Common myeloid progenitor, CD34-positive (primary cell): Measurements from ENCODE around the gene NIPAL3.

Experiments used
- CTCF ChIA-PET: fragments of 350-600 bp; sonication (Branson Sonifier 250); formaldehyde crosslinking; loops from one replicate; lab custom pipeline; 2021; ENCODE audit warnings: antibody characterized with exemption; lab: Charles Lee
- POLR2A ChIA-PET: fragments of 350-600 bp; sonication (Branson Sonifier 250); formaldehyde crosslinking; loops from one replicate; lab custom pipeline; 2021; ENCODE audit warnings: antibody characterized with exemption; lab: Charles Lee
- DNase-seq, 3 donors: peaks; one replicate each; pipeline versions ENCODE4 v3.0.0 to v3.0.0-alpha.2; 2013
- H3K27ac ChIP-seq, 2 experiments: 1 replicate in 1 of 2; 2 replicates in 1 of 2; pipeline ENCODE4 v1.7.0; 2013; ENCODE audit warnings: inconsistent platforms in 2 of 2, low read length in 2 of 2, mild to moderate bottlenecking in 2 of 2, low read depth in 1 of 2, moderate library complexity in 1 of 2; ENCODE audit not compliant: severe bottlenecking in 2 of 2, insufficient read depth in 1 of 2, poor library complexity in 1 of 2
- H3K27me3 ChIP-seq, 5 experiments: replicated peaks in 2 of 5; 1 replicate in 3 of 5; 2 replicates in 2 of 5; pipeline versions ENCODE4 v1.6.1 to v1.7.0; 2013; ENCODE audit warnings: low read length in 4 of 5, mild to moderate bottlenecking in 2 of 5, moderate library complexity in 2 of 5, inconsistent platforms in 1 of 5; ENCODE audit not compliant: insufficient read depth in 5 of 5, control insufficient read depth in 4 of 5
- H3K36me3 ChIP-seq, 4 experiments: 1 replicate in 2 of 4; 2 replicates in 2 of 4; pipeline versions ENCODE4 v1.6.1 to v1.7.0; 2013; ENCODE audit warnings: low read length in 3 of 4, control low read depth in 1 of 4, mild to moderate bottlenecking in 1 of 4; ENCODE audit not compliant: control insufficient read depth in 4 of 4, insufficient read depth in 4 of 4
- H3K4me1 ChIP-seq, 4 experiments: 1 replicate in 3 of 4; 2 replicates in 1 of 4; pipeline versions ENCODE4 v1.6.1 to v1.7.1; 2013; ENCODE audit warnings: low read length in 3 of 4, mild to moderate bottlenecking in 3 of 4, control low read depth in 1 of 4, inconsistent platforms in 1 of 4, moderate library complexity in 1 of 4; ENCODE audit not compliant: control insufficient read depth in 4 of 4, insufficient read depth in 4 of 4; ENCODE audit errors: control extremely low read depth in 1 of 4
- H3K4me3 ChIP-seq, 7 experiments: 1 replicate in 4 of 7; 2 replicates in 3 of 7; pipeline versions ENCODE4 v1.5.1 to v1.7.0; 2013; ENCODE audit warnings: mild to moderate bottlenecking in 7 of 7, low read length in 6 of 7, moderate library complexity in 6 of 7, inconsistent platforms in 2 of 7, low read depth in 2 of 7, control low read depth in 1 of 7; ENCODE audit not compliant: insufficient read depth in 4 of 7, control insufficient read depth in 1 of 7; ENCODE audit errors: extremely low read depth in 1 of 7
- H3K9me3 ChIP-seq, 5 experiments: 1 replicate in 4 of 5; 2 replicates in 1 of 5; pipeline versions ENCODE4 v1.6.1 to v1.7.1; 2013; ENCODE audit warnings: low read length in 4 of 5, mild to moderate bottlenecking in 2 of 5, inconsistent platforms in 1 of 5, low read depth in 1 of 5, moderate library complexity in 1 of 5; ENCODE audit not compliant: control insufficient read depth in 4 of 5, insufficient read depth in 2 of 5; ENCODE audit errors: control extremely low read depth in 1 of 5
- WGBS: methylation state at CpG from one replicate; pipeline ENCODE4 v1.1.5; 2013; ENCODE audit not compliant: insufficient coverage; 5-methylcytosine and 5-hydroxymethylcytosine counted together

The NIPAL3 gene

DNA sequence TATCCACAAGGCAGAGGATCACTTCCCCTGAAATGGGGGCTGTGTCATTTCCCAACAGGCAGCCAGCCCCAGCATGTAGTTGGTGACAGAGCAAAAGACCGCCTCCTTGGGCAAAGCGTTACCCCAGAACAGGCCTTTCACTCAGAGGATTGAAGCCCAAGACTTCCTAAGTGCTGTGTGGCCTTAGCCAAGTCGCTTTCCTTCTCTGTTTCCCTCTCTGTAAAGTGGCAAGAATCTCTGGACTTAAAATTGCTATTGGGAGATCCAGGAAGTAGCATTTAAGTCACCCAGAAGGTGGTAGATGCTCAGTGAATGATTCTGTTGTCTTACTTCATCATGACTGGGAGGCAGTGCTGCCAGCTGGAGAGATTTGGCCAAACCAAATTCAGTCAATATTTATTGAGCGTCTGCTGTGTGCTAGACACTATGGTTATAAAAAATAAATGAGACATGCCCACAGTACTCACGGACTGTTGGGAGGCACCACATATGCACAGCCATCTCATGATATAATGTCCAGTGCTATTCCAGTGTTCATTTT, 35.3 kb downstream of the NIPAL3 start:
- 100% methylated on average over 4 of the region's 5 CpGs for WGBS
- ChIA-PET POLR2A (no interaction called here), CTCF (interaction anchor here (0.9 kb wide), 1 partner anchor 11 kb away, joined by 3 read pairs; no protein-coding TSS in a partner anchor)
- no peak overlapping the region for H3K4me3 ChIP-seq
- no peaks in the 10 kb centered on the region for H3K27me3 ChIP-seq
- DNase-seq, result no peak
- no peak overlapping the region for H3K27ac ChIP-seq
- no peaks in the 10 kb centered on the region for H3K4me1 ChIP-seq
- H3K36me3 ChIP-seq, result peaks cover 22 to 86% (median 45%) of the 10 kb centered on the region in 4 experiments
- no peaks in the 10 kb centered on the region for H3K9me3 ChIP-seq

DNA sequence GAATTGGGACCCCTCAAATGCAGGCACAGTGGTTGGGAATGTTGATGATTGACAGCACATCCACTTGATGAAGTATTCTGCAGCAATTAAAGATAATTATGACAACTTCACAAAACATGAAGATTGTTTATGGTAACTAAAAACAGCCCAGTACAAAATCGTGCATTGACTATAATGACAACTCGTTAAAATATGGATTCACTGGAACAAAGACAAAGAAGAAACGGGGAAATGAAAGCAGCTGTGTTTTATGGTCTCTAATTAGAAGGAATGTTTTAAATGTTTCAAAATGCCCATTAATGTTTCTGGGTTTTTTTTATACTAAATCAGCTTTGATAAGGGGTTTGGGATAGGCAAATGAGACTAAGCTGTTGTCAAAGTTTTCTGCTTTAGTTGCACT, 36.1 kb downstream of the NIPAL3 start:
- 100% methylated on average over 3 of the region's 3 CpGs for WGBS
- Histone ChIP-seq H3K27ac (no peak overlapping the region), H3K4me3 (no peak overlapping the region), H3K36me3 (peaks cover 22 to 85% (median 47%) of the 10 kb centered on the region in 4 experiments), H3K4me1 (no peaks in the 10 kb centered on the region), H3K9me3 (no peaks in the 10 kb centered on the region), H3K27me3 (no peaks in the 10 kb centered on the region)
- no peak for DNase-seq
- CTCF ChIA-PET, result no interaction called here
- POLR2A ChIA-PET, result no interaction called here

DNA sequence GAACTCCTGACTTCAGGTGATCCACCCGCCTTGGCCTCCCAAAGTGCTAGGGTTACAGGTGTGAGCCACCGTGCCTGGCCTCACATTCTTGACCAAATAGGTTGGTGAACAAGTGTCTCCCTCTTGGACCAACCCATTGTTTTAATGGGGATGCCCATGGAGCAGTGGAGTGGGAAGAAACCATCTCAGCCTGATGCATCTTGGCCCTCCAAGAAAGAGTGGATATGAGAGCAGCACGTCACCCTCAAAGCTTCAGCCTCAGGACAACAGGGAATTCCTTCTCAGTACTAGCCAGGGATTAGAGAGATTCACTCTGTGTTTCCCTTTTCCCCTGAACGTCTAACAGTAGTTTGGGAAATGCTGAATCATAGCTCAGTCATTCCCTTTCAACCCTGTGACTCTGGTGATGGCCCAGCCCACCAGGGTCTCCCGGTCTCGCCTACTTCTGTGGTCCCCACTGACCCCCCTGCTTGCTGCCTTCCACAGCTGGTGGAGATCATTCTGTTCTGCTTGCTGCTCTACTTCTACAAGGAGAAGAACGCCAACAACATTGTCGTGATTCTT, 37.4 kb downstream of the NIPAL3 start:
- ChIA-PET POLR2A (no interaction called here), CTCF (interaction anchor here (1.4 kb wide), 1 partner anchor 26 kb away, joined by 4 read pairs; no protein-coding TSS in a partner anchor)

DNA sequence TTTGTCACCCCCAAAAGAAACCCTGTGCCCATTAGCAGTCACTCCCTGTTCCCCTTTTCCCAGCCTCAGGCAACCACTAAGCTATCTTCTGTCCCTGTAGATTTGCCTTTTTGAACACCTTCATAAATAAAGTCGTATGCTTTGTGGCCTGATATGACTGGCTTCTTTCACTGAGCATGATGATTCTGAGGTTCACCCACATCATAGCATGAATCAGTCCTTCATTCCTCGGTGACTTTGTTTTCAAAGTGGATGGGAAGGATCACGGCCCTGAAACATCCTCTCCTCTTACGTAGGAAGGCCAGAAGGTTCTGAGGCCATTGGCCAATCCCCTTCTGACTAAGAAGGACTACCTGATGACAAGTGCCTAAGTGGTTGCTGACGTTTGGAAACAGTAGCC, 39.1 kb downstream of the NIPAL3 start:
- no peaks in the 10 kb centered on the region for H3K4me1 ChIP-seq
- no peak for DNase-seq
- H3K4me3 ChIP-seq, result no peak overlapping the region
- peaks cover 16 to 91% (median 49%) of the 10 kb centered on the region in 4 experiments for H3K36me3 ChIP-seq
- no peaks in the 10 kb centered on the region for H3K27me3 ChIP-seq
- ChIA-PET POLR2A (no interaction called here), CTCF (no interaction called here)
- no peaks in the 10 kb centered on the region for H3K9me3 ChIP-seq
- WGBS, result 96% methylated on average over 5 of the region's 5 CpGs
- H3K27ac ChIP-seq, result no peak overlapping the region

More for the DNA sequence above, 37.4 kb downstream of the NIPAL3 start:
- no peaks in the 10 kb centered on the region for H3K27me3 ChIP-seq
- no peaks in the 10 kb centered on the region for H3K4me1 ChIP-seq
- DNase-seq, result no peak
- no peak overlapping the region for H3K27ac ChIP-seq
- H3K4me3 ChIP-seq, result no peak overlapping the region
- 91% methylated on average over 6 of the region's 8 CpGs for WGBS
- peaks cover 21 to 88% (median 46%) of the 10 kb centered on the region in 4 experiments for H3K36me3 ChIP-seq
- no peaks in the 10 kb centered on the region for H3K9me3 ChIP-seq

DNA sequence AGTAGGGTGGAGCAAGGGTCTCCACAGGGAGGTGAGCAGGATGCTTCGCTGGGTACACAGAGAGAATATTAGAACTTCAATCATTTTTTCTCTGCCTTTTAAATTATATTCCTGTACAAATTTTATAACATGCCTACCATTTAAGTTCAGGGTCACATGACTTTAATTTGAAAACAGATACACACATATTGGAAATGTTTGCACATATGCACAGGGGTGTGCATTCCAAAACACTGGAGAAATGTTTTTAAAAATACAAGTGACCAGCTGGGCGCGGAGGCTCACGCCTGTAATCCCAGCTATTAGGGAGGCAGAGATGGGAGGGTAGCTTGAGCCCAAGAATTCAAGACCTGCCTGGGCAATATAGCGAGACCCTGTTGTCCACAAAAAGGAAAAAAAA, 39.7 kb downstream of the NIPAL3 start:
- Histone ChIP-seq H3K4me1 (no peaks in the 10 kb centered on the region), H3K9me3 (no peaks in the 10 kb centered on the region), H3K4me3 (no peak overlapping the region), H3K36me3 (peaks cover 21 to 91% (median 51%) of the 10 kb centered on the region in 4 experiments), H3K27me3 (no peaks in the 10 kb centered on the region), H3K27ac (no peak overlapping the region)
- no peak for DNase-seq
- POLR2A ChIA-PET, result no interaction called here
- CTCF ChIA-PET, result no interaction called here
- WGBS, result 94% methylated on average over 3 of the region's 5 CpGs

DNA sequence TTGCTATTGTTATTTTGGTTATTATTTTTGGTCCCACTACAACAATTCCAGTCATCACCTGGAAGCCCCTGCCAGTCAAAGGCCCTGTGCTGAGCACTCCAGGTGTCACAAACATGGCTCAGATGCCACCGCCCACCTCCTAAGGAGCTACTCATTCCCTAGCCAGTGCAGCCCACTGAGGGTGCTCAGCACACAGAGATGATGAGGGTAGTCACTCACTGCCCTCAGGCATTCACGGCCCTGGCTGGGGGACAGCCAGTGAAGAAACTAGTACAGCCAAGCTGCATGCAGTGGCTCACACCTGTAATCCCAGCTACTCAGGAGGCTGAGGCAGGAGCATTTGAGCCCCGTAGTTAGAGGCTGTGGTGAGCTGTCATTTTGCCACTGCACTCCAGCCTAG, 42.3 kb downstream of the NIPAL3 start:
- H3K27ac ChIP-seq, result no peak overlapping the region
- no peak for DNase-seq
- H3K9me3 ChIP-seq, result peaks cover 0 to 1% (median 0%) of the 10 kb centered on the region in 5 experiments
- H3K4me1 ChIP-seq, result no peaks in the 10 kb centered on the region
- 90% methylated on average over 3 of the region's 3 CpGs for WGBS
- no peak overlapping the region for H3K4me3 ChIP-seq
- ChIA-PET CTCF (no interaction called here), POLR2A (no interaction called here)
- no peaks in the 10 kb centered on the region for H3K27me3 ChIP-seq
- peaks cover 21 to 88% (median 50%) of the 10 kb centered on the region in 4 experiments for H3K36me3 ChIP-seq

DNA sequence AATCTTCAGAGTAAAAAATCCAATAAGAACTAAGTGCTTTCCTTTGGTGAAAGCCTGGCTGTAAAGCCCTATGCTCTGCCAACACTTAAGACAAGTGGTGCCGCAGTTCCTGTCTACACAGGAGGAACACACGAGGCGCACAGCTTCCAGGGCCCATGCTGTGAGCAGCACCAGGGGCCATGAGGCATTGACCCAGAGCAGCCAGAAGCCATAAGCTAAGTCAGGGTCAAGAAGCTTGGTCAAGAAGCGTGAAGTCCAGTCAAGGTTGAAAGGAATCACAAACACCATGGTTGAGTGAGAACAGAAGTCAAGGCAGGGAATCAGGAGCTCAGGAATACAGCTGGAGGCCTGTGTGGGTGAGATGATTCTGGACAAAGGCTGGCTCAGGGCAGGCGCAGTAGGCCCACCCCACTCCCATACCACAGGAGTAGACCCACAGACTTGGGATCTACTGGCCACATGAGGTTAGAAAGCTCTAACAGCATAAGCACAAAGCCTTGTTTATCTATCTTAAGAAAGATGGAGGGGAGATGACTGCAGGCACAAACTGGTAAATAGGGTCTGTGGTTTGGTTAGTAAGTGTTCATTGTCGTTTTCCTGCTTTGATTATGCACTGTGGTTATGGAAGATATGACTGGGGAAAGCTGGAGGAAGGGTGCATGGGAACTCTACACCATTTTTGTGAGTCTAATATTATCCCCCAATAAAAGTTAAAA, 44.1 kb downstream of the NIPAL3 start:
- POLR2A ChIA-PET, result no interaction called here
- WGBS, result 97% methylated on average over 4 of the region's 6 CpGs

More for the DNA sequence above, 44.1 kb downstream of the NIPAL3 start:
- Histone ChIP-seq H3K4me3 (no peak overlapping the region), H3K4me1 (no peaks in the 10 kb centered on the region), H3K36me3 (peaks cover 16 to 83% (median 48%) of the 10 kb centered on the region in 4 experiments), H3K27me3 (no peaks in the 10 kb centered on the region), H3K27ac (no peak overlapping the region), H3K9me3 (peaks cover 0 to 1% (median 0%) of the 10 kb centered on the region in 5 experiments)
- DNase-seq, result no peak
- CTCF ChIA-PET, result interaction anchor here (0.9 to 1.3 kb wide), 4 partner anchors 42 to 127 kb away, joined by 3 to 4 read pairs (median 3); partner anchors contain the start of gene STPG1
